Measurements from ENCODE around the gene MYO7B.

The MYO7B gene

DNA sequence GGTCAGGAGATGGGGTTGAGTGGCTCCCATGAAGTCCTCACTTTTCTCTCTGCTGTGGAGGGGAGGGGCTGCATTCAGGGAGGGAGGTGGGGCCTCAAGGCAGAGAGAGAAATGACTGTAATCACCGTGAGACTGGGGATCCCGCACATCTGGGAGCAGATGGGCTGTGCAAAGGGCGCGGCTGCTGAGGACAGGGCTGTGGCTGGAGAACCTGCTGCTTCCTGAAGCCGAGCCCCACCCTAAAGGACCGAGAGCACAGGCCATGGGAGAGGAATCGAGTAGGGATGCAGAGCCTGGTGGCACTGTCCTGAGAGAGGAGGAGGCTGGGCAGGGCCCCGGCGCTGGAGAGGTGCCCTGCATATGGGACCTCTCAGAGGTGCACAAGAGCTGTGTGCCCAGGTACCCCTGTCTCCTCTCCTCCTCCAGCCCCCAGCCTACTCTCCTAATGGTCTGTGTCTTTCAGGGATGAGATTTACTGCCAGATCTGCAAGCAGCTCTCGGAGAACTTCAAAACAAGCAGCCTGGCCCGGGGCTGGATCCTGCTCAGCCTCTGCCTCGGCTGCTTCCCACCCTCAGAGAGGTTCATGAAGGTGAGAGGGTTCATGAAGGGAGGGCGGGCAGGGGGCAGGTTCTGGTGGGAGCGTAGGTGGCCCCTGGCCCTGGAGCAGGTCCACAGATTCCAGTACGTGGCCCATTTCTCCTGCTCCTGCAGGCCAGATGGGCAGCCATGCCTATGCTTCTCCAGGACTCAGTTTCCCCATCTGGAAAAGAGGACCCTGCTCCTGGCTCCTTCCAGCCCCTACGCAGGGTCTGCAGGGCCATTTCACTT lies 84.6 kb downstream of the MYO7B start:
- Histone ChIP-seq H3K27me3 (ENCODE audit: control insufficient read depth, insufficient read depth, low read length) (no peaks in the 10 kb centered on the region), H3K27ac (ENCODE audit: low read length) (no peak overlapping the region), H3K9me3 (ENCODE audit: control insufficient read depth, insufficient read depth, low read length) (no peaks in the 10 kb centered on the region), H3K4me1 (ENCODE audit: control insufficient read depth, insufficient read depth, low read length) (no peaks in the 10 kb centered on the region), H3K36me3 (ENCODE audit: control insufficient read depth, insufficient read depth, low read length) (no peaks in the 10 kb centered on the region), H3K4me3 (ENCODE audit: low read length) (no peak overlapping the region)
- no CpG with 5 or more reads among the region's 16 CpGs for WGBS (ENCODE audit: insufficient coverage, insufficient read length)
- no peak for DNase-seq (ENCODE audit: low read depth, low spot score)

DNA sequence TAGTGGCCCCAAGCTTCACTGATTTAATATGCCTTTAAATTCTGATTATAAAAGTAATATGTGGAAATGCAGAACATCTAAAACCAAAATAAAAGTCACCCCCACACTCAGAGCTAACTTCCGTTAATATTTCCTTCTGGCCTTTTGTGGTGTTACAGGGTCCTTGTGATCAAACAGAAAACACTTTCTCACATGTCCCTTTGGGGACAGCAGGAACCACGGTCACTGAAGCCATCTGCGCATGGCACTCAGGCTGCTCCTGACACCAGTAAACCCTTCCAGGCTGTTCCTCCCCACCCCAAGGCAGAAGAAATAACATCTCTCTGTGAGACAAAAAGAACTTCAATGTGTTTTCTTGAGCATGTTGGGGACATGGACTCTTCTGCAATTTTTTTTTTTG lies 85.4 kb downstream of the MYO7B start:
- Histone ChIP-seq H3K27ac (ENCODE audit: low read length) (no peak overlapping the region), H3K36me3 (ENCODE audit: control insufficient read depth, insufficient read depth, low read length) (no peaks in the 10 kb centered on the region), H3K27me3 (ENCODE audit: control insufficient read depth, insufficient read depth, low read length) (no peaks in the 10 kb centered on the region), H3K4me3 (ENCODE audit: low read length) (no peak overlapping the region), H3K9me3 (ENCODE audit: control insufficient read depth, insufficient read depth, low read length) (no peaks in the 10 kb centered on the region), H3K4me1 (ENCODE audit: control insufficient read depth, insufficient read depth, low read length) (no peaks in the 10 kb centered on the region)
- no peak for DNase-seq (ENCODE audit: low read depth, low spot score)
- WGBS (ENCODE audit: insufficient coverage, insufficient read length), result no CpG with 5 or more reads among the region's 3 CpGs

DNA sequence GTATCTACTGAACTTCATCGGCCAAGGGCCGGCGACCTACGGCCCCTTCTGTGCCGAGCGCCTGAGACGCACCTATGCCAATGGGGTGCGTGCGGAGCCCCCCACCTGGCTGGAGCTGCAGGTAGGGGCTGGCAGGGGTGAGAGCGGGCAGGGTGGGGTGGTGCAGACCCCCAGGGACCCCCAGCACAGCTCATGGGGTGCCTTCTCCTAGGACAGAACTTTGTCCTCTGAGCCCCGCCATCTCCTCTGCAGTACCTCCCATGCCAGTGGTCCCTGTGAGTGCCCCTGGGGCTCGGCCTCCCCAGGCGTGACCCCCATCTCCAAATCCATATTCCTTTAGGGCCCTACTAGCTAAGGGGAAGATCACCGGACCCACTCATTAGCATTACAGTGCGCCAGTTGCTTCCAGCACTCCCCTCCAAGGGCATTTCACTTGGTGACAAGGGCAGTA lies 86.5 kb downstream of the MYO7B start:
- H3K4me3 ChIP-seq (ENCODE audit: low read length), result no peak overlapping the region
- no peaks in the 10 kb centered on the region for H3K36me3 ChIP-seq (ENCODE audit: control insufficient read depth, insufficient read depth, low read length)
- no CpG with 5 or more reads among the region's 15 CpGs for WGBS (ENCODE audit: insufficient coverage, insufficient read length)
- no peaks in the 10 kb centered on the region for H3K4me1 ChIP-seq (ENCODE audit: control insufficient read depth, insufficient read depth, low read length)
- no peak for DNase-seq (ENCODE audit: low read depth, low spot score)
- H3K27me3 ChIP-seq (ENCODE audit: control insufficient read depth, insufficient read depth, low read length), result no peaks in the 10 kb centered on the region
- no peak overlapping the region for H3K27ac ChIP-seq (ENCODE audit: low read length)
- no peaks in the 10 kb centered on the region for H3K9me3 ChIP-seq (ENCODE audit: control insufficient read depth, insufficient read depth, low read length)

DNA sequence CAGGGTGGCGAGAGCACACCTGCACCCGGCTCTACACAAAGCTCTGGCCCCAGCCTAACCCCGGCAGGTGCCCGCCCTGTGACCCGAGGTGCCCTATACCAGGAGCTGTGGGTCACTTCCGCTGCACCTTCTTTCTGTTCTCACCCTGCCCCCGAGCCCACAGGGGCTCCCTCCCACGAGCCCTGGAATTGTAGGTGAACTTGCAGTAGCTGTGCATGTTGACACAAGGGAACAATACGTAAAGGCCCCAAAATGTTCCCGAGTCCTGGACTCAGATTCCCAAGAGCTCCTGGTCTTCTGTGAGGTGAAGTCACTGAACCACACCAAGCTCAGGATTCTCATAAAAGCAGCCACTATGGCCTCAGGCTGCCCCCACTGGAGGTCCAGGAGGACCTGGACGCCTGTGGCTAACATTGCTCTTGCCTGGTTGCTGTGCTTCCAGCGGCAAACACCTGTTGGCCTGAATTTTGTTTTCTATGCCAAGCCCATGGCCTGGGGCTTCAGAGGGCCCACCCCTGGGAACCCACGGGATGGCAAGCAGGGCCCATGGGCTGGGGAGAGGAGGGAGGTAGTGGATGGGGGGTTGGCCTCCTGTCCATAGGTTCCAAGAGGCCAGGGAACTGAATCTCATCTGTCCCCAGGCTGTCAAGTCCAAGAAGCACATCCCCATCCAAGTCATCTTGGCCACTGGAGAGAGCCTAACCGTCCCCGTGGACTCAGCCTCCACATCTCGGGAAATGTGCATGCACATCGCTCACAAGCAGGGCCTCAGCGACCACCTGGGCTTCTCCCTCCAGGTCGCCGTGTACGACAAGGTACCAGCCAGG lies 87.3 kb downstream of the MYO7B start:
- Histone ChIP-seq H3K4me1 (ENCODE audit: control insufficient read depth, insufficient read depth, low read length) (no peaks in the 10 kb centered on the region), H3K9me3 (ENCODE audit: control insufficient read depth, insufficient read depth, low read length) (no peaks in the 10 kb centered on the region), H3K36me3 (ENCODE audit: control insufficient read depth, insufficient read depth, low read length) (no peaks in the 10 kb centered on the region), H3K27me3 (ENCODE audit: control insufficient read depth, insufficient read depth, low read length) (no peaks in the 10 kb centered on the region), H3K27ac (ENCODE audit: low read length) (no peak overlapping the region), H3K4me3 (ENCODE audit: low read length) (no peak overlapping the region)
- DNase-seq (ENCODE audit: low read depth, low spot score), result no peak
- no CpG with 5 or more reads among the region's 21 CpGs for WGBS (ENCODE audit: insufficient coverage, insufficient read length)

DNA sequence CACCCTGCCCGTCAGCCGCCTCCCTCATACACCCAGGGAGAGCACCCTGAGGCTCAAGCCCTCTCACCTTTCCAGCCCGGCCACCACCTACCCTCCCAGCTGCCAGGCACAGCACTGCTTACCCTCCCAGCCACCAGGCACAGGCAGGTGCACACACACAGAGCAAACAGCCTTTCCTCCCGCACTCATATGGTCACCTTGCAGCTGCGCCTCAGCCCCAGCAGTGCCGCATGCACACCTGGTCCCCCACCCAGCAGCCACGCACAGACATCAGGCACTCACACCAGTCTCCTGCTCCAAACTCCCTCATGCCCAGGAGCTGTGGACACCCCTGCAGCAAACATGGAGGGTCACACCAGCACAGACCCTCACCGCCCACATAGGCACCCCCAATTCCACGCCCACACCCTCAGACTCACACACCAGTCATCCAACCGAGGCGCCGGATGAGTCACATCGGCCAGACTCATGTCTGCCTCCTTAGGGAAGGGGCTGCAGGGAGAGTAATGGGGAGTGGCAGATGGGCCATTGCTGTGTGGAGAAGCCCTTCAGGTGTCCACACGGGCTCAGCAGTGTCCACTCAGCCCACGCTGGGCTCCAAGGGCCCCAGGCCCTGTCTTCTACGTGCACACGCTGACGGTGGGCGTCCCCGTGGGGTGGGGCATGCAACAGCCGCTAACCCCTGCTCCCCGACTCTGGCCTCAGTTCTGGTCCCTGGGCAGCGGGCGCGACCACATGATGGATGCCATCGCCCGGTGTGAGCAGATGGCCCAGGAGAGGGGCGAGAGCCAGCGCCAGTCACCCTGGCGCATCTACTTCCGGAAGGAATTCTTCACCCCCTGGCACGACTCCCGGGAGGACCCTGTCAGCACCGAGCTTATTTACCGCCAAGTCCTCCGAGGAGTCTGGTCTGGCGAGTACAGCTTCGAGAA lies 88.2 kb downstream of the MYO7B start:
- no CpG with 5 or more reads among the region's 38 CpGs for WGBS (ENCODE audit: insufficient coverage, insufficient read length)
- no peak overlapping the region for H3K4me3 ChIP-seq (ENCODE audit: low read length)
- no peaks in the 10 kb centered on the region for H3K9me3 ChIP-seq (ENCODE audit: control insufficient read depth, insufficient read depth, low read length)
- no peaks in the 10 kb centered on the region for H3K27me3 ChIP-seq (ENCODE audit: control insufficient read depth, insufficient read depth, low read length)
- no peaks in the 10 kb centered on the region for H3K4me1 ChIP-seq (ENCODE audit: control insufficient read depth, insufficient read depth, low read length)
- no peak for DNase-seq (ENCODE audit: low read depth, low spot score)
- H3K27ac ChIP-seq (ENCODE audit: low read length), result no peak overlapping the region
- H3K36me3 ChIP-seq (ENCODE audit: control insufficient read depth, insufficient read depth, low read length), result no peaks in the 10 kb centered on the region

DNA sequence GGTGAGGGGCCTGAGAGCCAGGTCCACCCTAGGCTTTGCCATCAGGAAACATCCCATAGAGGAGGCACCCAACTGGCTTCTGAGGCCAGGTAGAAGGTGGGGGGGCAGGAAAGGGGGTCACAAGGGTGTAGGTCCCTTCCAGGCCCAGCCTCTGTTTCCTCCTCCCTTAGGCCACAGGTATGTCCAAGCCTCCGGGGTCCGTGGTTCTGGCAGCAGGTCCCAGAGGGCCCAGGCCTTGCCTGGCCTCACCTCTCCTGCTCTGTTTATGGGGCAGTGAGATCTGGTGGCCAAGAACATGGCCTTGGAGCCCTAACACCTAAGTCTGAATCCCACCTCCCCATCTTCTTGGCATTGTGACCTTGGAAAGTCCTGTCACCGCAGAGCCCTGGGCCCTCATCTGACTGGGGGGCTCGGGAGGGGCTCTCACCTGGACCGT lies 88.9 kb downstream of the MYO7B start:
- Histone ChIP-seq H3K4me1 (ENCODE audit: control insufficient read depth, insufficient read depth, low read length) (no peaks in the 10 kb centered on the region), H3K27me3 (ENCODE audit: control insufficient read depth, insufficient read depth, low read length) (no peaks in the 10 kb centered on the region), H3K36me3 (ENCODE audit: control insufficient read depth, insufficient read depth, low read length) (no peaks in the 10 kb centered on the region), H3K4me3 (ENCODE audit: low read length) (no peak overlapping the region), H3K9me3 (ENCODE audit: control insufficient read depth, insufficient read depth, low read length) (no peaks in the 10 kb centered on the region), H3K27ac (ENCODE audit: low read length) (no peak overlapping the region)
- WGBS (ENCODE audit: insufficient coverage, insufficient read length), result no CpG with 5 or more reads among the region's 5 CpGs
- no peak for DNase-seq (ENCODE audit: low read depth, low spot score)

DNA sequence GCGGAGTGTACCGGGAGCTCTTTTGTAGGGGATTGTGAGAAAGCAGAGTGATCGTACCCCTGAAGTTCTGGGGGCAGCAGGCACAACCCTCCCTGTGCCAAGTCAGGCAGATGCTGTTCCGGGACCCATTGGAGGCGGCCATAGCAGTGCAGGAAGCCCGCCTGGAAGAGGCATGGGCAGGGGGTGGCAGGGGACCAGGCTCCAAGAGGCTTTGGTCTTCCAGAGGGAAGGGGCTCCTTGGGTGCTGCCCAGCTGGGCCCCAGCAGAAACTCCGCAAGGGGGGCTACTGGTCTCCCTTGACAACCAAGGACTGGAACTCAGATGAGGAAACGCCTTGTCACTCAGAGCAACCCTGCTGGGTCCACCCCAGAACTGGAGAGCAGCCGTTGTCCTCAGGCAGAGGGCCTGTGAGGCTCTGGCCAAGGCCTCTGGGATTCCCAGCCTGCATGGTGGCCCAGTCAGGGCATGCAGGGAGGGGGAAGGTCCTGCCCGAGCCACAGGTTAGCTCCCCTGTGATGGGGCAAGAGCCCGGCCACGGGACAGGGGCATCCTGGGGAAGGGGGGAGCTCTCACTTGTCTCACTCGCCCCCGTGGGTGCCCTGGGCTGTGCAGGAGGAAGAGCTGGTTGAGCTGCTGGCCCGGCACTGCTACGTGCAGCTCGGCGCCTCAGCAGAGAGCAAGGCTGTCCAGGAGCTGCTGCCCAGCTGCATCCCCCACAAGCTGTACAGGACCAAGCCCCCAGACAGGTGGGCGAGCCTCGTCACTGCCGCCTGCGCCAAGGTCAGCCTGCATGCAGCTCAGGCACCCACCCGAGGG lies 89.5 kb downstream of the MYO7B start:
- H3K36me3 ChIP-seq (ENCODE audit: control insufficient read depth, insufficient read depth, low read length), result no peaks in the 10 kb centered on the region
- H3K4me1 ChIP-seq (ENCODE audit: control insufficient read depth, insufficient read depth, low read length), result no peaks in the 10 kb centered on the region
- WGBS (ENCODE audit: insufficient coverage, insufficient read length), result no CpG with 5 or more reads among the region's 23 CpGs
- H3K9me3 ChIP-seq (ENCODE audit: control insufficient read depth, insufficient read depth, low read length), result no peaks in the 10 kb centered on the region
- H3K27me3 ChIP-seq (ENCODE audit: control insufficient read depth, insufficient read depth, low read length), result no peaks in the 10 kb centered on the region
- no peak overlapping the region for H3K27ac ChIP-seq (ENCODE audit: low read length)
- DNase-seq (ENCODE audit: low read depth, low spot score), result no peak
- H3K4me3 ChIP-seq (ENCODE audit: low read length), result no peak overlapping the region

DNA sequence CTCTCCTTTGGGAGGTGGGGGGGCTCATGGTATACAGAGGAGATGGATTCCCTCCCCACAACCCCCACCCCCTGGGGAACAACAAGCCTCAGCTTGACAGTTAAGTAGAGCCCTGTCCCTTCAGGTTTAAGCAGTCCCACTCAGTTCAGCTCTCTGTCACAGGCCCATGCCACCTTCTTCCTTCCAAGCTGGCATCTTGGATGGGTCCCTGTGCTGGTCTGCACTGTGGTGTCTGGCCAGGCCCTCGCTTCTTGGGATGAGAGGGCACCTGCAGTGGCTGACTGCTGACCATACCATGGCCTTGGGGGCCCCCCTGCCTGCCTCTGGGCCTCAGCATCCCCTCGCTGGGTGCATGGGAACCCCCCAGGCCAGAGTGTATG lies 90.1 kb downstream of the MYO7B start:
- no peaks in the 10 kb centered on the region for H3K36me3 ChIP-seq (ENCODE audit: control insufficient read depth, insufficient read depth, low read length)
- H3K27ac ChIP-seq (ENCODE audit: low read length), result no peak overlapping the region
- H3K4me3 ChIP-seq (ENCODE audit: low read length), result no peak overlapping the region
- no peaks in the 10 kb centered on the region for H3K27me3 ChIP-seq (ENCODE audit: control insufficient read depth, insufficient read depth, low read length)
- no peaks in the 10 kb centered on the region for H3K4me1 ChIP-seq (ENCODE audit: control insufficient read depth, insufficient read depth, low read length)
- DNase-seq (ENCODE audit: low read depth, low spot score), result no peak
- no peaks in the 10 kb centered on the region for H3K9me3 ChIP-seq (ENCODE audit: control insufficient read depth, insufficient read depth, low read length)
- WGBS (ENCODE audit: insufficient coverage, insufficient read length), result no CpG with 5 or more reads among the region's 2 CpGs

DNA sequence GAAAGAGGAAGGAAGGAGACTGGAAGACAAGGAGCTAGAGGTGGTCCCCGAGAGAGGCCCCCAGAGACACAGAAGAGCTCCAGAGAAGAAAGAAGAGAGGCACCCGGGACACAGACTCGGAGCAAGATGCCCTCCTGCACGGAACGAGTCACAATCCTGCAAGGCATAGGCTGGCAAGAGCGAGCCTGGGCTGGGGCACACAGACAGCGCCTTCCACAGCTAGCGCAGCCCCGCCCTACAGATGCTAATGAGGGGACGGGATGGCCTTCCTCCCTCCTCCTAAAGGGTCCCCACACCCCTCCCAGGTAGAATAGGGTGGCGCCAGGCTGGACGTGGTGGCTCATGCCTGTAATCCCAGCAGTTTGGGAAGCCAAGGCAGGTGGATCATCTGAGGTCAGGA lies 90.7 kb downstream of the MYO7B start:
- Histone ChIP-seq H3K36me3 (ENCODE audit: control insufficient read depth, insufficient read depth, low read length) (no peaks in the 10 kb centered on the region), H3K4me1 (ENCODE audit: control insufficient read depth, insufficient read depth, low read length) (no peaks in the 10 kb centered on the region), H3K4me3 (ENCODE audit: low read length) (no peak overlapping the region), H3K9me3 (ENCODE audit: control insufficient read depth, insufficient read depth, low read length) (no peaks in the 10 kb centered on the region), H3K27me3 (ENCODE audit: control insufficient read depth, insufficient read depth, low read length) (no peaks in the 10 kb centered on the region), H3K27ac (ENCODE audit: low read length) (no peak overlapping the region)
- no CpG with 5 or more reads among the region's 12 CpGs for WGBS (ENCODE audit: insufficient coverage, insufficient read length)
- DNase-seq (ENCODE audit: low read depth, low spot score), result no peak

Measured in iPS DF 6.9 (cell line).